Neural cell (in vitro differentiated cells): ENCODE results near the gene IFT172. TPM values are rescaled to one million over a fixed set of nuclear protein-coding genes. Genes with fewer than 3 reads are reported as not detected.

Experiments used
- H2AFZ ChIP-seq: fragments of 200-600, 300-800 bp; sonication (generic), shearing (Covaris generic); 2 replicates; pipeline ENCODE4 v1.6.0; 2014; ENCODE audit warnings: low read depth, mild to moderate bottlenecking, antibody characterized with exemption, low read length, moderate library complexity
- H3F3A ChIP-seq: fragments of 200-600 bp; shearing (Covaris generic); 2 replicates; pipeline ENCODE4 v1.6.1; 2016; ENCODE audit warnings: mild to moderate bottlenecking, moderate library complexity, mixed read lengths, antibody characterized with exemption, low read length; ENCODE audit not compliant: insufficient read depth, poor library complexity, severe bottlenecking
- H3K27ac ChIP-seq: fragments of 200-600, 300-800 bp; sonication (generic), shearing (Covaris generic); 2 replicates; pipeline ENCODE4 v1.5.1; 2014; ENCODE audit warnings: mild to moderate bottlenecking, low read length, moderate library complexity
- H3K27me3 ChIP-seq: fragments of 300-800, 200-600 bp; sonication (generic), shearing (Covaris generic); 2 replicates; pipeline ENCODE4 v1.6.0; 2014; ENCODE audit warnings: mild to moderate bottlenecking, low read depth, low read length, moderate library complexity; ENCODE audit not compliant: insufficient read depth
- H3K36me3 ChIP-seq: fragments of 300-800, 200-600 bp; sonication (generic), shearing (Covaris generic); 2 replicates; pipeline ENCODE4 v1.5.1; 2014; ENCODE audit warnings: mild to moderate bottlenecking, antibody characterized with exemption, low read length, moderate library complexity; ENCODE audit not compliant: insufficient read depth
- H3K4me2 ChIP-seq: fragments of 300-800, 200-600 bp; sonication (generic), shearing (Covaris generic); 2 replicates; pipeline ENCODE4 v1.6.0; 2014; ENCODE audit warnings: mild to moderate bottlenecking, low read length
- H3K4me3 ChIP-seq: fragments of 300-800, 200-600 bp; sonication (generic), shearing (Covaris generic); 2 replicates; pipeline ENCODE4 v1.5.1; 2014; ENCODE audit warnings: mild to moderate bottlenecking, low read length, moderate library complexity
- H3K79me2 ChIP-seq: fragments of 200-600 bp; shearing (Covaris generic); replicated peaks from 2 replicates; pipeline ENCODE4 v1.6.0; 2014; ENCODE audit warnings: mild to moderate bottlenecking, low read length, moderate library complexity; ENCODE audit not compliant: insufficient read depth
- H3K9ac ChIP-seq: fragments of 300-800, 200-600 bp; sonication (generic), shearing (Covaris generic); 2 replicates; pipeline ENCODE4 v1.6.1; 2016; ENCODE audit warnings: mild to moderate bottlenecking, low read length, mixed read lengths
- H3K9me2 ChIP-seq: fragments of 200-600 bp; shearing (Covaris generic); 2 replicates; pipeline ENCODE4 v1.6.1; 2016; ENCODE audit warnings: mild to moderate bottlenecking, low read length, mixed read lengths; ENCODE audit not compliant: insufficient read depth
- H3K9me3 ChIP-seq: fragments of 200-600, 300-800 bp; sonication (generic), shearing (Covaris generic); 2 replicates; pipeline ENCODE4 v1.6.1; 2016; ENCODE audit warnings: mild to moderate bottlenecking, mixed run types, low read length, moderate library complexity, mixed read lengths
- H4K20me1 ChIP-seq: fragments of 200-600 bp; shearing (Covaris generic); 2 replicates; pipeline ENCODE4 v1.6.1; 2016; ENCODE audit warnings: mild to moderate bottlenecking, mixed run types; ENCODE audit not compliant: insufficient read depth
- EP300 ChIP-seq: fragments of 450-650 bp; conservative IDR thresholded peaks from 2 replicates; pipeline ENCODE4 v1.6.1; 2014; ENCODE audit warnings: antibody characterized with exemption, mild to moderate bottlenecking, moderate library complexity; ENCODE audit not compliant: poor library complexity, severe bottlenecking
- EZH2 ChIP-seq: fragments of 200-600, 300-800 bp; shearing (Covaris generic), sonication (generic); IDR thresholded peaks from 2 replicates; pipeline ENCODE4 v1.6.1; 2014; ENCODE audit warnings: antibody characterized with exemption, low read length, borderline replicate concordance, mild to moderate bottlenecking; ENCODE audit not compliant: insufficient read depth, poor library complexity, severe bottlenecking
- MXI1 ChIP-seq: fragments of 450-650 bp; conservative IDR thresholded peaks from 2 replicates; pipeline ENCODE4 v1.6.1; 2014; ENCODE audit warnings: antibody characterized with exemption, mild to moderate bottlenecking; ENCODE audit not compliant: poor library complexity, severe bottlenecking
- POLR2AphosphoS5 ChIP-seq: IDR thresholded peaks from 2 replicates; pipeline ENCODE4 v1.6.1; 2012
- RAD21 ChIP-seq: fragments of 450-650 bp; conservative IDR thresholded peaks from 2 replicates; pipeline ENCODE4 v1.6.1; 2014; ENCODE audit warnings: antibody characterized with exemption, mild to moderate bottlenecking, moderate library complexity
- SMC3 ChIP-seq: fragments of 450-650 bp; conservative IDR thresholded peaks from 2 replicates; pipeline ENCODE4 v1.6.1; 2014; ENCODE audit warnings: antibody characterized with exemption, mild to moderate bottlenecking, moderate library complexity; ENCODE audit not compliant: poor library complexity
- TAF1 ChIP-seq: IDR thresholded peaks from 2 replicates; pipeline ENCODE4 v1.6.1; 2012; ENCODE audit warnings: low read depth
- polyA plus RNA-seq: library from polyadenylated mRNA; depleted of rRNA; stranded (reverse); fragments of >200 nt; gene quantifications from 2 replicates; pipeline ENCODE4 v1.2.3, GENCODE V29; 2014
- TF ChIP-seq, protein P1 (sequence below): IDR thresholded peaks from 2 replicates; pipeline ENCODE4 v1.6.1; 2012; ENCODE audit warnings: borderline replicate concordance
- TF ChIP-seq, protein P2 (sequence below): fragments of 450-650 bp; IDR thresholded peaks from 2 replicates; pipeline ENCODE4 v1.5.1; 2014; ENCODE audit warnings: antibody characterized with exemption, mild to moderate bottlenecking, moderate library complexity; ENCODE audit not compliant: poor library complexity, severe bottlenecking

Gene IFT172
- polyA plus RNA-seq, 1 donor from 2014 or later: 26.9 TPM

DNA sequence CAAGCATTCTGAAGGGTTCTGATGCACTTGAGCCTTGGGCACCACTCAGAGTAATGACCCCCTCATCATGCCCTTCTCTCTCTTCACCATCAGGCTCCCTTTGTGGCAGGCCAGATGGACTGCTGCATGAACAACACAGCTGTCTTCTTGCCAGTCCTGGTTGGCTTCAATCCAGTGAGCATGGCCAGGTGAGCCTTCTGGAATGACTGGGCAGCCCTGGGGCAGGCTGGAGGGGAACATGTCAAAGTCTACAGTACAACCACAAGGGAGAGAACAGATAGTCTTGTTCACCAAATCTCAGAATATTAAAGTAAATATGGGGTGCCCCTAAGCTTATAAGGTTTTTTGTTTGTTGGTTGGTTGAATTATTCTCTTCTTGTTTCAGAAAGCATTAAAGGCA lies 11.5 kb upstream of the IFT172 start:
- H3K4me3 ChIP-seq: no peak overlapping the region
- H2AFZ ChIP-seq: no peak overlapping the region
- no peaks in the 10 kb centered on the region for H4K20me1 ChIP-seq
- H3K27me3 ChIP-seq: peaks cover 7% of the 10 kb centered on the region
- H3K27ac ChIP-seq: no peak overlapping the region
- no peaks in the 10 kb centered on the region for H3K79me2 ChIP-seq
- no peak overlapping the region for H3K9ac ChIP-seq
- H3K9me2 ChIP-seq: no peaks in the 10 kb centered on the region
- TF ChIP-seq, protein P1, sequence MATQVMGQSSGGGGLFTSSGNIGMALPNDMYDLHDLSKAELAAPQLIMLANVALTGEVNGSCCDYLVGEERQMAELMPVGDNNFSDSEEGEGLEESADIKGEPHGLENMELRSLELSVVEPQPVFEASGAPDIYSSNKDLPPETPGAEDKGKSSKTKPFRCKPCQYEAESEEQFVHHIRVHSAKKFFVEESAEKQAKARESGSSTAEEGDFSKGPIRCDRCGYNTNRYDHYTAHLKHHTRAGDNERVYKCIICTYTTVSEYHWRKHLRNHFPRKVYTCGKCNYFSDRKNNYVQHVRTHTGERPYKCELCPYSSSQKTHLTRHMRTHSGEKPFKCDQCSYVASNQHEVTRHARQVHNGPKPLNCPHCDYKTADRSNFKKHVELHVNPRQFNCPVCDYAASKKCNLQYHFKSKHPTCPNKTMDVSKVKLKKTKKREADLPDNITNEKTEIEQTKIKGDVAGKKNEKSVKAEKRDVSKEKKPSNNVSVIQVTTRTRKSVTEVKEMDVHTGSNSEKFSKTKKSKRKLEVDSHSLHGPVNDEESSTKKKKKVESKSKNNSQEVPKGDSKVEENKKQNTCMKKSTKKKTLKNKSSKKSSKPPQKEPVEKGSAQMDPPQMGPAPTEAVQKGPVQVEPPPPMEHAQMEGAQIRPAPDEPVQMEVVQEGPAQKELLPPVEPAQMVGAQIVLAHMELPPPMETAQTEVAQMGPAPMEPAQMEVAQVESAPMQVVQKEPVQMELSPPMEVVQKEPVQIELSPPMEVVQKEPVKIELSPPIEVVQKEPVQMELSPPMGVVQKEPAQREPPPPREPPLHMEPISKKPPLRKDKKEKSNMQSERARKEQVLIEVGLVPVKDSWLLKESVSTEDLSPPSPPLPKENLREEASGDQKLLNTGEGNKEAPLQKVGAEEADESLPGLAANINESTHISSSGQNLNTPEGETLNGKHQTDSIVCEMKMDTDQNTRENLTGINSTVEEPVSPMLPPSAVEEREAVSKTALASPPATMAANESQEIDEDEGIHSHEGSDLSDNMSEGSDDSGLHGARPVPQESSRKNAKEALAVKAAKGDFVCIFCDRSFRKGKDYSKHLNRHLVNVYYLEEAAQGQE: no peak
- TF ChIP-seq RAD21 (no peak), SMC3 (no peak), MXI1 (no peak), EP300 (no peak), POLR2AphosphoS5 (no peak), EZH2 (no peak), TAF1 (no peak)
- TF ChIP-seq, protein P2, sequence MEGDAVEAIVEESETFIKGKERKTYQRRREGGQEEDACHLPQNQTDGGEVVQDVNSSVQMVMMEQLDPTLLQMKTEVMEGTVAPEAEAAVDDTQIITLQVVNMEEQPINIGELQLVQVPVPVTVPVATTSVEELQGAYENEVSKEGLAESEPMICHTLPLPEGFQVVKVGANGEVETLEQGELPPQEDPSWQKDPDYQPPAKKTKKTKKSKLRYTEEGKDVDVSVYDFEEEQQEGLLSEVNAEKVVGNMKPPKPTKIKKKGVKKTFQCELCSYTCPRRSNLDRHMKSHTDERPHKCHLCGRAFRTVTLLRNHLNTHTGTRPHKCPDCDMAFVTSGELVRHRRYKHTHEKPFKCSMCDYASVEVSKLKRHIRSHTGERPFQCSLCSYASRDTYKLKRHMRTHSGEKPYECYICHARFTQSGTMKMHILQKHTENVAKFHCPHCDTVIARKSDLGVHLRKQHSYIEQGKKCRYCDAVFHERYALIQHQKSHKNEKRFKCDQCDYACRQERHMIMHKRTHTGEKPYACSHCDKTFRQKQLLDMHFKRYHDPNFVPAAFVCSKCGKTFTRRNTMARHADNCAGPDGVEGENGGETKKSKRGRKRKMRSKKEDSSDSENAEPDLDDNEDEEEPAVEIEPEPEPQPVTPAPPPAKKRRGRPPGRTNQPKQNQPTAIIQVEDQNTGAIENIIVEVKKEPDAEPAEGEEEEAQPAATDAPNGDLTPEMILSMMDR: no peak
- no peaks in the 10 kb centered on the region for H3K9me3 ChIP-seq
- no peaks in the 10 kb centered on the region for H3K36me3 ChIP-seq
- no peak overlapping the region for H3K4me2 ChIP-seq
- no peaks in the 10 kb centered on the region for H3F3A ChIP-seq

DNA sequence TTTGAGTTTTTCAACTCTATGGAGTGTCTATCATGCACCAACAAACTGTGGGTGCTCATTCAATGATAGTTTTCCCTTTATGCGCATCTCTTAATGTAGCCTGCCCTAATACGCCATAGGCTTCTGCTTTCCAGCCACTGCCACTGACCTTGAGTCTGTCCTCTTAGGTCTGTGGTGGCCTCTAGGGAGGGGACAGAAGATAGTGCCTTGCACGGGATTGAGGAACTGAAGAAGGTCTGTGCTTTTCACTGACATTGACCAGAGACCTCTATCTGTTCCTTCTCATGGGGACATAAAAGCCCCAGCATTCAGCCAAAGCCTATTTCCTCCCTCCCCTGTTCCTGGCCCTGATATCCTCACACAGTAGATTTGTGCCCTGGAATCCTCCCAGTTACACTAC lies 9.4 kb upstream of the IFT172 start:
- no peak overlapping the region for H3K9ac ChIP-seq
- no peaks in the 10 kb centered on the region for H3F3A ChIP-seq
- H3K9me3 ChIP-seq: no peaks in the 10 kb centered on the region
- no peaks in the 10 kb centered on the region for H3K9me2 ChIP-seq
- H4K20me1 ChIP-seq: no peaks in the 10 kb centered on the region
- TF ChIP-seq MXI1: no peak
- no peak for TF ChIP-seq RAD21
- TF ChIP-seq, protein P2: no peak
- TF ChIP-seq, protein P1: no peak
- TF ChIP-seq POLR2AphosphoS5: no peak
- no peak for TF ChIP-seq SMC3
- no peak for TF ChIP-seq EZH2
- no peak for TF ChIP-seq TAF1
- peaks cover 7% of the 10 kb centered on the region for H3K27me3 ChIP-seq
- no peak overlapping the region for H2AFZ ChIP-seq
- H3K4me2 ChIP-seq: no peak overlapping the region
- no peak overlapping the region for H3K4me3 ChIP-seq
- no peaks in the 10 kb centered on the region for H3K79me2 ChIP-seq
- no peaks in the 10 kb centered on the region for H3K36me3 ChIP-seq
- no peak overlapping the region for H3K27ac ChIP-seq
